HL-60 (cell line): ENCODE measurements around the gene PLP1.
"Not testable (repeated sequence)": the region's sequence is repeated elsewhere in the genome, so short reads cannot be mapped to it uniquely, and the experiment has no call there.

ENCODE experiments used
- POLR2AphosphoS5 ChIP-seq: IDR thresholded peaks from 2 replicates; pipeline ENCODE4 v1.6.1; 2012; ENCODE audit warnings: low read depth
- TF ChIP-seq, protein P1 (sequence below): IDR thresholded peaks from one replicate; pipeline ENCODE4 v1.5.1; 2011; ENCODE audit warnings: low read length, control low read depth, inconsistent platforms; ENCODE audit not compliant: insufficient read depth
- TF ChIP-seq, protein P2 (sequence below): IDR thresholded peaks from 2 replicates; pipeline ENCODE4 v1.6.1; 2012; ENCODE audit warnings: low read depth; ENCODE audit not compliant: insufficient replicate concordance

DNA sequence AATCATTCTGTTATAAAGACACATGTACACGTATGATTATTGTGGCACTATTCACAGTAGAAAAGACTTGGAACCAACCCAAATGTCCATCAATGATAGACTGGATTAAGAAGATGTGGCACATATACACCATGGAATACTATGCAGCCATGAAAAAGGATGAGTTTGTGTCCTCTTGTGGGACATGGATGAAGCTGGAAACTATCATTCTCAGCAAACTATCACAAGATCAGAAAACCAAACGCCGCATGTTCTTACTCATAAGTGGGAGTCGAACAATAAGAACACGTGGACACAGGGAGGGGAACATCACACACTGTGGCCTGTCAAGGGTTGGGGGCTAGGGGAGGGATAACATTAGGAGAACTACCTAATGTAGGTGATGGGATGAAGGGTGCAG, 40.5 kb downstream of the PLP1 start:
- TF ChIP-seq, protein P1, sequence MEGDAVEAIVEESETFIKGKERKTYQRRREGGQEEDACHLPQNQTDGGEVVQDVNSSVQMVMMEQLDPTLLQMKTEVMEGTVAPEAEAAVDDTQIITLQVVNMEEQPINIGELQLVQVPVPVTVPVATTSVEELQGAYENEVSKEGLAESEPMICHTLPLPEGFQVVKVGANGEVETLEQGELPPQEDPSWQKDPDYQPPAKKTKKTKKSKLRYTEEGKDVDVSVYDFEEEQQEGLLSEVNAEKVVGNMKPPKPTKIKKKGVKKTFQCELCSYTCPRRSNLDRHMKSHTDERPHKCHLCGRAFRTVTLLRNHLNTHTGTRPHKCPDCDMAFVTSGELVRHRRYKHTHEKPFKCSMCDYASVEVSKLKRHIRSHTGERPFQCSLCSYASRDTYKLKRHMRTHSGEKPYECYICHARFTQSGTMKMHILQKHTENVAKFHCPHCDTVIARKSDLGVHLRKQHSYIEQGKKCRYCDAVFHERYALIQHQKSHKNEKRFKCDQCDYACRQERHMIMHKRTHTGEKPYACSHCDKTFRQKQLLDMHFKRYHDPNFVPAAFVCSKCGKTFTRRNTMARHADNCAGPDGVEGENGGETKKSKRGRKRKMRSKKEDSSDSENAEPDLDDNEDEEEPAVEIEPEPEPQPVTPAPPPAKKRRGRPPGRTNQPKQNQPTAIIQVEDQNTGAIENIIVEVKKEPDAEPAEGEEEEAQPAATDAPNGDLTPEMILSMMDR, result not testable (repeated sequence)
- TF ChIP-seq POLR2AphosphoS5, result not testable (repeated sequence)
- TF ChIP-seq, protein P2, sequence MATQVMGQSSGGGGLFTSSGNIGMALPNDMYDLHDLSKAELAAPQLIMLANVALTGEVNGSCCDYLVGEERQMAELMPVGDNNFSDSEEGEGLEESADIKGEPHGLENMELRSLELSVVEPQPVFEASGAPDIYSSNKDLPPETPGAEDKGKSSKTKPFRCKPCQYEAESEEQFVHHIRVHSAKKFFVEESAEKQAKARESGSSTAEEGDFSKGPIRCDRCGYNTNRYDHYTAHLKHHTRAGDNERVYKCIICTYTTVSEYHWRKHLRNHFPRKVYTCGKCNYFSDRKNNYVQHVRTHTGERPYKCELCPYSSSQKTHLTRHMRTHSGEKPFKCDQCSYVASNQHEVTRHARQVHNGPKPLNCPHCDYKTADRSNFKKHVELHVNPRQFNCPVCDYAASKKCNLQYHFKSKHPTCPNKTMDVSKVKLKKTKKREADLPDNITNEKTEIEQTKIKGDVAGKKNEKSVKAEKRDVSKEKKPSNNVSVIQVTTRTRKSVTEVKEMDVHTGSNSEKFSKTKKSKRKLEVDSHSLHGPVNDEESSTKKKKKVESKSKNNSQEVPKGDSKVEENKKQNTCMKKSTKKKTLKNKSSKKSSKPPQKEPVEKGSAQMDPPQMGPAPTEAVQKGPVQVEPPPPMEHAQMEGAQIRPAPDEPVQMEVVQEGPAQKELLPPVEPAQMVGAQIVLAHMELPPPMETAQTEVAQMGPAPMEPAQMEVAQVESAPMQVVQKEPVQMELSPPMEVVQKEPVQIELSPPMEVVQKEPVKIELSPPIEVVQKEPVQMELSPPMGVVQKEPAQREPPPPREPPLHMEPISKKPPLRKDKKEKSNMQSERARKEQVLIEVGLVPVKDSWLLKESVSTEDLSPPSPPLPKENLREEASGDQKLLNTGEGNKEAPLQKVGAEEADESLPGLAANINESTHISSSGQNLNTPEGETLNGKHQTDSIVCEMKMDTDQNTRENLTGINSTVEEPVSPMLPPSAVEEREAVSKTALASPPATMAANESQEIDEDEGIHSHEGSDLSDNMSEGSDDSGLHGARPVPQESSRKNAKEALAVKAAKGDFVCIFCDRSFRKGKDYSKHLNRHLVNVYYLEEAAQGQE, result not testable (repeated sequence)
